Gastrocnemius medialis (tissue), 4 donors: ENCODE measurements around the gene FBXO17.

ENCODE experiments used
- POLR2A ChIP-seq, 2 donors: fragments of 450-650 bp; IDR thresholded peaks; one replicate each; pipeline ENCODE4 v1.6.1; 2017; ENCODE audit warnings: antibody characterized with exemption in 2 of 2, mild to moderate bottlenecking in 2 of 2, moderate library complexity in 2 of 2
- TF ChIP-seq, protein P1 (sequence below), 5 experiments: fragments of 450-650 bp in 3 of 5; fragments of 200-600 bp in 2 of 5; sonication (generic) in 2 of 5; IDR thresholded peaks in 4 of 5; conservative IDR thresholded peaks in 1 of 5; 1 replicate in 4 of 5; 2 replicates in 1 of 5; pipeline ENCODE4 v1.5.1; 2016 to 2019; ENCODE audit warnings: antibody characterized with exemption in 5 of 5, mild to moderate bottlenecking in 3 of 5, moderate library complexity in 3 of 5

DNA sequence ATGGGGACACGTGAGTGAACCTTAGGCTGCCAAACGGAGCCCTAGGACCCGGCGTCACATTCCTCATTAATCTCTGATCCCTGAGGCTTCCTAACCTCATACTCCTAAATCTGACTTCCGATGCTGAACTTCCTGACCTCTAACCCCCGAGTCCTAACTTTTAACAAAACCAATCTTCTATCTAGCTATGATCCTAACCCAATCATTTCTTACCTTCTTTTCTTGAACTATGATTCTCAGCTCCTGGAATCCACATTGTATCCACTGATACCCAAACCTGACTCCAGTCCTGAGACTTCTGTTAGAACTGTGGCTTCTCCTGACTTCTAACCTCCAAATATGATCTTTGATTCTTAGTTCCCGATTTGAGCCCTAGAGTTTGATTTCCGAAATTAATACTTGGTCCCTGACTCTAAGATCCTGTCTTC, 75.3 kb downstream of the FBXO17 start:
- TF ChIP-seq, protein P1, sequence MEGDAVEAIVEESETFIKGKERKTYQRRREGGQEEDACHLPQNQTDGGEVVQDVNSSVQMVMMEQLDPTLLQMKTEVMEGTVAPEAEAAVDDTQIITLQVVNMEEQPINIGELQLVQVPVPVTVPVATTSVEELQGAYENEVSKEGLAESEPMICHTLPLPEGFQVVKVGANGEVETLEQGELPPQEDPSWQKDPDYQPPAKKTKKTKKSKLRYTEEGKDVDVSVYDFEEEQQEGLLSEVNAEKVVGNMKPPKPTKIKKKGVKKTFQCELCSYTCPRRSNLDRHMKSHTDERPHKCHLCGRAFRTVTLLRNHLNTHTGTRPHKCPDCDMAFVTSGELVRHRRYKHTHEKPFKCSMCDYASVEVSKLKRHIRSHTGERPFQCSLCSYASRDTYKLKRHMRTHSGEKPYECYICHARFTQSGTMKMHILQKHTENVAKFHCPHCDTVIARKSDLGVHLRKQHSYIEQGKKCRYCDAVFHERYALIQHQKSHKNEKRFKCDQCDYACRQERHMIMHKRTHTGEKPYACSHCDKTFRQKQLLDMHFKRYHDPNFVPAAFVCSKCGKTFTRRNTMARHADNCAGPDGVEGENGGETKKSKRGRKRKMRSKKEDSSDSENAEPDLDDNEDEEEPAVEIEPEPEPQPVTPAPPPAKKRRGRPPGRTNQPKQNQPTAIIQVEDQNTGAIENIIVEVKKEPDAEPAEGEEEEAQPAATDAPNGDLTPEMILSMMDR (IDR thresholded peaks at IDR 0.05 in 4 of 5, conservative IDR thresholded peaks at IDR 0.05 in 1 of 5) = no peak
- TF ChIP-seq POLR2A (IDR thresholded peaks at IDR 0.05) = no peak
